K562 (cell line): ENCODE measurements around the gene APC2. TPM values are rescaled to one million over a fixed set of nuclear protein-coding genes. Genes with fewer than 3 reads are reported as not detected.

ENCODE experiments used
- ATAC-seq: fragments of 200-7000 bp; cut with Tn5 transposase; 3 replicates; pipeline ENCODE4 v1.9.1; 2020; ENCODE audit warnings: moderate library complexity
- BruUV-seq: library from RNA; stranded (reverse); fragments of 400-500 nt; replicated peaks from 2 replicates; lab custom pipeline; 2021; lab: Mats Ljungman, UMichigan
- CTCF ChIA-PET: fragments of 300-600 bp; formaldehyde crosslinking; extraction: SDS; loops from one replicate; lab custom pipeline; 2021; ENCODE audit warnings: low intra/inter-chr PET ratio; lab: Yijun Ruan, JAX
- POLR2A ChIA-PET: fragments of 300-600, 350-650 bp; sonication (Branson Sonifier 250); formaldehyde crosslinking; extraction: SDS; loops from one replicate; lab custom pipeline; 2021; ENCODE audit warnings: antibody characterized with exemption, inconsistent platforms; lab: Yijun Ruan, JAX
- DNase-seq, 4 experiments: peaks; one replicate each; pipeline versions ENCODE4 v3.0.0 to v3.0.0-alpha.2; 2011 to 2018; ENCODE audit warnings: low spot score in 3 of 4, mixed read lengths in 3 of 4; ENCODE audit errors: extremely low read depth in 1 of 4
- FAIRE-seq: peaks from 2 replicates; lab custom pipeline; 2011; peaks lifted over from hg19 to GRCh38; lab: Jason Lieb, UNC
- H2AFZ ChIP-seq: 2 replicates; pipeline ENCODE4 v1.6.0; 2011; ENCODE audit warnings: low read depth, low read length, control low read depth, inconsistent platforms
- H3K27ac ChIP-seq: fragments of 200-600 bp; 3 replicates; pipeline ENCODE4 v1.8.0; 2011; ENCODE audit warnings: low read depth, mild to moderate bottlenecking, control low read depth, inconsistent platforms, low read length, moderate library complexity, mixed read lengths; ENCODE audit errors: extremely low read depth
- H3K27me3 ChIP-seq, 2 experiments: fragments of 300-600 bp in 1 of 2; 2 replicates in 1 of 2; 3 replicates in 1 of 2; pipeline versions ENCODE4 v1.6.0 to v1.8.0; 2011; ENCODE audit warnings: inconsistent platforms in 2 of 2, low read length in 2 of 2, mild to moderate bottlenecking in 1 of 2, mixed read lengths in 1 of 2, moderate library complexity in 1 of 2; ENCODE audit not compliant: control insufficient read depth in 2 of 2, insufficient read depth in 2 of 2
- H3K36me3 ChIP-seq: fragments of 300-600 bp; 3 replicates; pipeline ENCODE4 v1.8.0; 2011; ENCODE audit warnings: mild to moderate bottlenecking, low read length, inconsistent platforms; ENCODE audit not compliant: control insufficient read depth, insufficient read depth
- H3K4me1 ChIP-seq, 2 experiments: fragments of 200-600 bp in 1 of 2; replicated peaks in 1 of 2; 2 replicates in 1 of 2; 3 replicates in 1 of 2; pipeline versions ENCODE4 v1.5.1 to v1.8.0; 2011; ENCODE audit warnings: inconsistent platforms in 2 of 2, low read length in 2 of 2, mild to moderate bottlenecking in 1 of 2, mixed read lengths in 1 of 2, moderate library complexity in 1 of 2; ENCODE audit not compliant: control insufficient read depth in 2 of 2, insufficient read depth in 2 of 2
- H3K4me2 ChIP-seq: 2 replicates; pipeline ENCODE4 v1.6.1; 2011; ENCODE audit warnings: low read length, control low read depth, inconsistent platforms, mixed read lengths; ENCODE audit not compliant: insufficient read depth
- H3K4me3 ChIP-seq: fragments of 200-600 bp; sonication (generic), shearing (Covaris generic); 2 replicates; pipeline ENCODE4 v1.5.1; 2016; ENCODE audit warnings: control low read depth, inconsistent platforms
- H3K79me2 ChIP-seq: fragments of 200-600 bp; 3 replicates; pipeline ENCODE4 v1.8.0; 2011; ENCODE audit warnings: low read length, inconsistent platforms; ENCODE audit not compliant: control insufficient read depth, insufficient read depth
- H3K9ac ChIP-seq, 2 experiments: 2 replicates each; pipeline versions ENCODE4 v1.6.0 to v1.6.1; 2011; ENCODE audit warnings: low read depth in 2 of 2, low read length in 2 of 2, control low read depth in 1 of 2, inconsistent platforms in 1 of 2, mild to moderate bottlenecking in 1 of 2, mixed read lengths in 1 of 2; ENCODE audit not compliant: insufficient read depth in 1 of 2
- H3K9me1 ChIP-seq: one replicate; pipeline ENCODE4 v1.6.0; 2011; ENCODE audit warnings: inconsistent platforms, mild to moderate bottlenecking, low read length, moderate library complexity; ENCODE audit not compliant: control insufficient read depth, insufficient read depth
- H3K9me3 ChIP-seq: replicated peaks from 2 replicates; pipeline ENCODE4 v1.5.1; 2011; ENCODE audit warnings: low read depth, low read length, inconsistent platforms; ENCODE audit not compliant: control insufficient read depth, insufficient read depth
- H4K20me1 ChIP-seq: replicated peaks from 2 replicates; pipeline ENCODE4 v1.6.1; 2011; ENCODE audit warnings: low read length, inconsistent platforms, mixed read lengths; ENCODE audit not compliant: control insufficient read depth, insufficient read depth
- NFXL1 ChIP-seq: fragments of 450-650 bp; formaldehyde crosslinking; IDR thresholded peaks from 2 replicates; pipeline ENCODE4 v1.4.0; 2021; ENCODE audit warnings: mild to moderate bottlenecking
- ZBTB49 ChIP-seq: sonication (generic); formaldehyde crosslinking; IDR thresholded peaks from 2 replicates; pipeline ENCODE4 v1.8.0; 2022; ENCODE audit warnings: missing genetic modification reagents, mild to moderate bottlenecking, borderline replicate concordance
- ZBTB7A ChIP-seq: IDR thresholded peaks from 2 replicates; pipeline ENCODE4 v1.6.1; 2011; ENCODE audit warnings: low read depth, mild to moderate bottlenecking, low read length, moderate library complexity, borderline replicate concordance; ENCODE audit not compliant: control insufficient read depth
- WGBS: fragments of 100-300 bp; shearing (Covaris generic); methylation state at CpG from one replicate; pipeline ENCODE4 v1.1.6; 2016; ENCODE audit warnings: low coverage, mixed read lengths; ENCODE audit not compliant: insufficient coverage; ENCODE audit errors: missing lambda C conversion rate; 5-methylcytosine and 5-hydroxymethylcytosine counted together
- in situ Hi-C: fragments of 300-500 bp; cut with MboI; formaldehyde crosslinking; loops from 4 replicates; pipeline ENCODE4 v1.15.0; 2018; ENCODE audit warnings: inconsistent platforms, mixed read lengths
- intact Hi-C: fragments of 100-400 bp; cut with micrococcal nuclease; formaldehyde crosslinking; loops from 2 replicates; pipeline ENCODE4 v1.14.2; 2022
- polyA plus RNA-seq, 8 experiments: library from polyadenylated mRNA; depleted of rRNA in 4 of 8; stranded (reverse) in 5 of 8; unstranded in 3 of 8; fragments of >200 nt; fragmentation: Nextera tagmentation in 2 of 8; fragmentation: Illumina TruSeq in 1 of 8; extraction: Ambion mirVana in 2 of 8; extraction: Trizol in 1 of 8; gene quantifications; 2 replicates each; pipeline versions ENCODE4 v1.2.1 to v1.2.3, GENCODE V29; 2011 to 2014; ENCODE audit warnings: inconsistent platforms in 1 of 8, missing spikeins in 1 of 8
- total RNA-seq, 7 experiments: library from RNA; depleted of rRNA in 6 of 7; stranded (reverse); fragments of >200 nt in 6 of 7; fragmentation: Illumina TruSeq in 2 of 7; extraction: Trizol in 2 of 7; gene quantifications; 2 replicates each; pipeline versions ENCODE4 v1.2.1 to v1.2.3, GENCODE V29; 2011 to 2021; ENCODE audit warnings: low replicate concordance in 1 of 7

Gene APC2
- total and polyA plus RNA-seq, 9 of the 15 experiments (the other 6 are each of a cell fraction or from before 2014, with no cell fraction given): 0.01 to 0.40 (median 0.05) TPM; not detected in 3

DNA sequence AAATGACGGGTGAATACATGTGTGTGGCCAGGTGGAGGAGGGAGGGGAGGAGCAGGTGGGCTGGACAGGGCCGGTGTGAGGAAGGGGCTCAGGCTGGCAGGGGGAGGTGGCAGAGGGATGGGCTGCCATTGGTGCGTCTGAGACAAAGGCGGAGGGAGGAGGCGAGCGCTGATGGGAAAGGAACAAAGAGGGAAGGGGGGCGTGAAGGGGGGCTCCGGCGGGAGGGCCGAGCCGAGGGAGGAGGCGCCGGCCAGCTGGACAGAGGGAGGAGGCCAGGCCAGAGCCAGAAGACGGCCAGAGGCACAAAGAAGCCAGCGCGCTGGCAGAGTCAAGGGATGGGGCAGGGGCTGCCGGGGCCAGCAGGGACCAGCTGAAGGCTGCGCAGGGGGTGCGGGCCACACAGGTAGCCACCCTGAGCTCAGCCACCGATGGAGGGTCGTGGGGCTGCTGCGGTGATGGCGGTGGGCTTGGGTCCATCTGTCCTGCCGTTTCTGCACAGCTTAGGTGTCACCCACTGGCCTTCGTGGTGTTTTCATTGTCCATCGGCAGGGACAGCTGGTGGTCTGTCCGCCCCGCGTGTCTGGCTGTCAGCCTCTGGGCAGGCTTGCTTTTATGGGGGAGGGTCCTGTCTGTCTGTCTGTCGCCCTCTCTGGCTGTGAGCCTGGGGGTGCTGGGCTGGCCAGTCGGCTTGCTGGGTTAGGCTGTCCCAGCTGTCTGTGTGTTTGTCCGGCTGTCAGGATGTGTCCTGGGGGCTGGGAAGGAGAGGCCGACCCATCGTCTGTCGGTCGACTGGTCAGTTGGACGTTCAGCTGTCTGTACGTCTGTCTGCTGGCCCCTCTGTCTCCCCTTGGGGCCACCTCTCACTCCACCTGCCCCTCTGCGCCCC lies 2.2 kb downstream of the APC2 start:
- POLR2A ChIA-PET: interaction anchor here (0.6 to 2.0 kb wide), 8 partner anchors 9 to 596 kb away, joined by 3 to 7 read pairs (median 3); partner anchors contain the start of gene CIRBP
- no TSS peak for BruUV-seq

More for the DNA sequence above, 2.2 kb downstream of the APC2 start:
- H3K27me3 ChIP-seq: peaks cover 0 to 12% of the 10 kb centered on the region in 2 experiments; a peak in 1 of 5 replicates
- peaks cover 5 to 74% of the 10 kb centered on the region in 2 experiments; a peak in 4 of 5 replicates for H3K4me1 ChIP-seq
- H3K27ac ChIP-seq: no peak overlapping the region
- TF ChIP-seq ZBTB7A (0 out of 2 replicates have a peak, but pooled peaks have one; percentile 35), NFXL1 (CRISPR knock-in tag) (no peak), ZBTB49 (CRISPR knock-in tag) (no peak)
- TF ChIP-seq, all 486 proteins: peak for 1
- H2AFZ ChIP-seq: no peak overlapping the region
- in situ Hi-C loops (no loop called here), intact Hi-C loops (no loop called here)
- FAIRE-seq (no peak), ATAC-seq (no peak), DNase-seq (no peak)
- H4K20me1 ChIP-seq: peaks cover 17% of the 10 kb centered on the region; the same call in 1 of the 2 replicates
- 18% methylated on average over 15 of the region's 39 CpGs for WGBS
- peaks cover 7% of the 10 kb centered on the region for H3K9me1 ChIP-seq
- H3K79me2 ChIP-seq: no peaks in the 10 kb centered on the region
- no peaks in the 10 kb centered on the region for H3K36me3 ChIP-seq
- no peak overlapping the region for H3K4me2 ChIP-seq
- H3K4me3 ChIP-seq: no peak overlapping the region
- CTCF ChIA-PET: no interaction called here
- H3K9me3 ChIP-seq: no peaks in the 10 kb centered on the region
- H3K9ac ChIP-seq: peak overlapping the region in 1 of 2 experiments; percentile 19; a peak in 1 of 4 replicates
